GF-D8 (cell line): ENCODE data around the gene LAMB4.

Source experiments
- DNase-seq: peaks from one replicate; lab custom pipeline; 2025; lab: John Stamatoyannopoulos, UW

Gene LAMB4

DNA sequence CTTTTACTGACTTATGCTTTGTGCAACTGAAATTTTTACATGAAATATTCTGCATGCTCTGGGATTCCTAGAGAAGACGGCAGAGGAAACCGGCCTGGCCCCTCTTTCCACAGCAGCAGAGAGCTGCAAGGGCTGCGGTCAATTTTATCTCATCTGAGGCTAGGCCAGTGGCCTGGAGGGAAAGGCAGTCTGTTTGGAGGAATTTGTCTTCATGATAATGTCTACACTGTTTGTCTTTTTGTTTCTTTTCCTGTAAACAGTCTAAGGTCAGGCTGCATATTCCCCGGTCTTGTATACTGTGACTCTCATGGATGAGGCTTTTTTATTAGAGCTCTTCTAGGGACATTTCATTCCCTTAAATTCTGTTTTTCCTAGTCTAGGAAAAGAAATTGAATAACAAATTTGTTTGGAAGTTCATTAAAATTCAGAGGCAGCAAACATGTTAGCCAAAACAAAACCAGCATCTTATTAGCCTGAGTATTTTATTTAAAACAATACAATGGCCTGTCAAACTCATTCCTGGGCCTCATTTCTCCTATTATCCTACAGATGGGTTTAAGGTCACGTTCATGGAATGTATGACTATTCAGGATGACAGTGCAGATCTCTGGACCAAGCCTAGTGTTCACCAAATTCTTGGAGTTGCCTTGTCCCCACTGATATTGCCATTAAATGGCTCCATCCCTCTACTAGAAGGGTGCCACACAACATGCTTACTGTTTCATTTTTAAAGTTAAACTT is 26.4 kb downstream of the LAMB4 start:
- no peak for DNase-seq

DNA sequence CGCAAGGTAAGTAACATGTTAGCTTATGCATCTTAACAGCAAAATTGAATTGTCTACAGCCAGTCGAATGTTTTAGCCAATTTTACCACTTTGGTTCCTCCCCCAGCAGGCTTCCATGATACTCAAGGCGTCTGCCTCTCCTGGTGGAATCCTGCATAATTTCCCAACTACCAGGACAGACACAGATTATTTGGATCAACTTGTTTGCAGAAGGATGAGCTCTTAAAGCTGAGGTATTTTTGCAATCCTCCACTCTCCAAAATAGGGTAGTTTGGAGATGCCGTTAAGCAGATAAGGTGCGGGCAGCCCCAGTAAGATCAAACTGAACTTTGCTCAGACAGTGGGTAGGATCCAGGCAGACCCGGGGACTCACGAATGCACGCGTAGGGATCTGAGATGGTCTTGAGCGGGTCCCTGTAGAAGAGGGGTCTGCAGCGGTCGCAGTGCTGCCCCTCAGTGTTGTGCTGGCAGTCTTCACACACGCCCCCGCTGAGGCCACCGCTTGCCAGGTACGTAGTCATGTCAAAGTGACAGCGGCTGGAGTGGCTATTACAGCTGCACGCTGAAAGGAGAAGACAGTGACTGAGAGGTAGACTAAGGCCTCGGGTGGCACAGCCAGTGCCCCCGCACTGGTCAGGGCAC is 27.4 kb downstream of the LAMB4 start:
- DNase-seq = no peak

DNA sequence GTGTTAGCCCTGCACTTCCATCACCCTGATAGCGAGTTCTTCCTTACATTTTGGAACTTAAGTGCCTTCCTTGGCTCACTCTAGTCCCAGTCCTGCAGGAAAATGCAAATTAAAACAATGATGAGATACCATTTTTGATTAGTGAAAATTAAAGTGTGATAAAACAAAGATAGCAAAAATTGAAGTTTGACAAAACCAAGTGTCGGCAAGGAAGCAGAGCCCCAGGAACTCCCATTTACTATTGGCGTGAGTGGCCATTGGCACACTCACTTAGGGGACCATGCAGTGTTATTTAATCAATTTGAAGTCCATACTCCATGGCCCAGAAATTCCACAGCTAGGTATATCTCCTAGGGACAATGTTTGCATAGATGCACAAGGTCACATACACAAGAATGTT is 28.4 kb downstream of the LAMB4 start:
- DNase-seq = no peak

DNA sequence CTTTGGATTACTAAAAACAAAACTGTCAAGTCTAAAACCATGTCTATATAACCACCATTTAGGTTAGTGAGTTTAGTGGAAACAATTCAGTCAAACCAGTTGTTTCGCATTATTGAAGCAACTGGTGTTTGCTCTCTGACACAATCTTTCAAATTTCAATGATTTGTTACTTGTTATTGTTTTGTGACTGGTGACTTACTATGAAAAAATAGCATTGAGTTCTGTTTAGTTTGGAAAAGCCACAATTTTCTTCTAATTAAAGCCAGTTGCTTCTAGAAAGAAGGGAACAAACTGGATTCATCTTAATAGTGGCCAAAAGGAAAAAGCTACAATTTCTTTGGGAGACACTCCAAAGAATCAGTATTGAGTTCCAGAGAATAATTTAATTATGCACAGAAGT is 30.4 kb downstream of the LAMB4 start:
- no peak for DNase-seq

DNA sequence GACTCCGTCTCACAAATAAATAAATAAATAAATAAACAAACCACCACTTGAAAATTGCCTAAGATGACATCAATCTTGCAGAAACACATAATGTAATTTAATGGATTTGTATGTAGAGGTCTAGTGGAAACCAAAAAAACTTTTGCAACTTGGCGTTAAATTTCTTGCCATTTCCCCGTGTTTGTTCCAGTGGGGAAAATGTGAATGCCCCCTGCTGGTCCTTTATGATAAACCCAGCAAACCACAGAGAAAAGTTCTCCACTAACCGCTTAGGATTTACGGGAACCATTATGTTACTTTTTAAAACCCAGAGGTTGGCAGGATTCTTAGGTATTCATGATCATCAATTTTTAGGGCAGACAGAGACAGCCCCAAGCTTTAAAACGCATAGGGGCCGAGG is 32.5 kb downstream of the LAMB4 start:
- DNase-seq = no peak

DNA sequence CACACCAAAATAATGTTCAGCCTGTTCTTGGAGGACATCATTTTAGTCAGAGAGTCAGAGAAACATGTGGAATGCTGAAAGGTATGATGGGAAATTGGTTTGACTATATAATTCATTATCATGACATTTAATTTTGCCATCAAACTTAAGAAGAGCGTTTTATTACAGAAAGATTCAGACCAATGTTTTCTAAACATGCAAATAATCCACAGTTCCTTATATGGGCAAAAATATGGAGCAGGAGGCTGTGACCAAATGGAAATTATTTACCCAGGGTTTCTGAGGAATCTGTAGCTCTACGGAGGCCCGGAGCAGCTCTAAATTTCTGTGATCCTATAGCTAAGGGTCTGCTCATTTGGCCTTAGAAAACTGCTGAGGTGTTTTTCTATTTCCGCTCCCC is 33.2 kb downstream of the LAMB4 start:
- DNase-seq = no peak

DNA sequence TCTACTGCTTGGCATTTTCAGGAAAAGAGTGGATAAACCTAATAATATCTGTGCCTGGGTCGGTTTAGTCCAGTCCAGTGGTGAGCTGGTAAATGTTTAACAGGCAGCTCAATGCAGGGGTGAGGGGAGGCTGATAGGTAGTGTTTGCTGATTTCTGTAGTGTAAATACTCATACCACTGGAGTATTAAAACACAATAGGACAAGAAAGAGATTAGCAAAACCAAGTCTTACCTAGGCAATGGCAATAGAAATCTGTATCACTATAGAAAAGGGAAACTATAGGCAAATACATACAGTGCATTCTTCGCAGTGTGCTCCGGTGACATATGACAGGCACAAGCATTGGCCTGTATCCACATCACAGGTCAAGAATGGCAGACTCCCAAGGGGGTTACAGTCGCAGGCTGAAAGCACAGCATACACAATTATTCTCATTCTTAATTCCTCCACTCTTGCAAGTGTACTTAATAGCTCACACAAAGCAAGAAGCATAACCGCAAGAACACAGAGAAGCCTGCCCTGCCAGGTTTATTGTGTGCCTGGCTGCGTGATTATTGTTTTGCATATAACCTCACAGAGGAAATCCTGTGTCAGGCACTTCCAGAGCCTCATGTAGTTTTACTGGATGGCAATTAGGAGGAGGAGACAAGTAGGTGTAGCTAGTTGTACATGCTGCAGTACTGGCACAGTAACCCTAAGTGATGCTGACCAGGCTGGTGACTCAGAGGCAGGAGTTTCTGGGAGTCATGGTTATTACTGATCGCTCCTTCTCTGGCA is 35.0 kb downstream of the LAMB4 start:
- DNase-seq = no peak

GRCh38 chr7:108094346-108094745 is 35.8 kb downstream of the LAMB4 start:
- DNase-seq = no peak

GRCh38 chr7:108093851-108094331 is 36.3 kb downstream of the LAMB4 start:
- DNase-seq = no peak

DNA sequence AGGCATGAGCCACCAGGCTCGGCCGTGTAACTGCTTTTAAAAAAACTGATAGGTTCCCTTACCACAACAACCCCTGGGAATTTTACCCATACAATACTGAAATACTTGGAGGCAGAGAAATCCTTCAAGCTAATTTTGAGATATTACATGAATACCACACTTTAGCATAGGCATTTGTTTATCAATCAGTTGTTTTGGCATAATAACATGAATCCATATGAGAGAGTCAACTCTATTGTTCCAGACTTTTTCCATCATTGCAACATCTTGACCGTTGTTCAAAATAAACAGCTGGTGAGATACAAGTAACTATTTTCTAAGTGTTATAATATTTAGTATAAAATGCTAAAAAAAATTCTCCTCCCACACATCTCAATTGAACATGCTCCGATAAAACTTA is 36.8 kb downstream of the LAMB4 start:
- DNase-seq = no peak

GRCh38 chr7:108091461-108091831 is 38.7 kb downstream of the LAMB4 start:
- DNase-seq = no peak

GRCh38 chr7:108090791-108091460 is 39.2 kb downstream of the LAMB4 start:
- DNase-seq = no peak

DNA sequence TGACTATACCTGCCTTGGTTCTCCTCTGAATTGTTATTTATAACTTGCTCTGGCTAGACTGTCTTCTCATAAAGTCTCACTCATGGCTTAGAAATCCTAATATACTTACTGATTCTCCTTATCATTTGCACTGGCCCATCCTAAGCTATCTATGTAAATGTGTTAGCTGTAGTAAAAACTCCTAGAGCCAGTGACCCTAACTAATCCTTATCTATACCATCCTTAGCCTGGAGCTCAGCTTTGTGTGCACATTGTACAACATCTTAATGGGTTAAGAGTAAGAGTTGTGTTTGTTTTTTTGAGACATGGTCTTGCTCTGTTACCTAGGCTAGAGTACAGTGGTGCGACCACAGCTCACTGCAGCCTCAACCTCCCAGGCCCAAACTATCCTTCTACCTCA is 40.8 kb downstream of the LAMB4 start:
- DNase-seq = no peak

DNA sequence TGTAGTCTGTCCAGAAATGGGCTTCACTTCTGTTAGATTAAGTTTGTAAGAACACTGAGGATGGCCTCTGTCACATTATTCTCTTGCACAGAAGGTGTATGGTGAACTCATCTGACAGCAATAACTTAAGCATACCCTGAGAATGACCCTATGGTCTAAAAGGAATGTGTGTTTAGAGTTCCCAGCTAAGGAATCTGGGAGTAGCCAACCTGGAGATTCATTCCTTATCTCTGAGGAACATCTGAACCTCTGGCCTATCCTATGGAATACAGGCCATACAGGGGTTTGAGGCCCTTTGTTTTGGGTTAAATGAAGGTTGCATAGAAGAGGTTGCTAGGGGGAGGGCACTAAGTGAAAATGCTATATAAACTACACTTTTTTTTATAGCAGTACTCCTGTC is 41.4 kb downstream of the LAMB4 start:
- DNase-seq = no peak

GRCh38 chr7:108087778-108088177 is 42.4 kb downstream of the LAMB4 start:
- DNase-seq = no peak

DNA sequence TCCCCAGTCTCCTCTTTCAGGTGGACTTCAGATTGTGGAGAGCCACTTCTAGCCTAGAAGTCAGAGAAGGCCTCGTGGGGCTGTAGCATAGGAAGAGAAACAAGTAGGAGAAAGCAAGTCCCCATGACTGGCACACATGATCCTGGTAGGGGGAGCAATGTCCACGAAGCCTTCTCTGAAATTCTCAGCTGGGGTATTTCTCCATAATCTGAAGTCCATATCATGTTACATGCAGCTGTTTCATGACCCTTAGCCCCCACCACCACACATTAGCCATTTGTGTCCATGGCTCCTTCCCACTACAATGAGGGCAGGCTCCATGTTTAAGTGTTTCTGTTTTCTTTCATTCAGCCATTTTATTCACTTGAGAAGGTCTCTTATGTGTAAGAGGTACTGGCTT is 43.2 kb downstream of the LAMB4 start:
- DNase-seq = no peak

- DNase-seq = no peak
These were observed 43.6 kb downstream of the LAMB4 start for GRCh38 chr7:108086546-108086945.

GRCh38 chr7:108083980-108084379 is 46.2 kb downstream of the LAMB4 start:
- DNase-seq = no peak

DNA sequence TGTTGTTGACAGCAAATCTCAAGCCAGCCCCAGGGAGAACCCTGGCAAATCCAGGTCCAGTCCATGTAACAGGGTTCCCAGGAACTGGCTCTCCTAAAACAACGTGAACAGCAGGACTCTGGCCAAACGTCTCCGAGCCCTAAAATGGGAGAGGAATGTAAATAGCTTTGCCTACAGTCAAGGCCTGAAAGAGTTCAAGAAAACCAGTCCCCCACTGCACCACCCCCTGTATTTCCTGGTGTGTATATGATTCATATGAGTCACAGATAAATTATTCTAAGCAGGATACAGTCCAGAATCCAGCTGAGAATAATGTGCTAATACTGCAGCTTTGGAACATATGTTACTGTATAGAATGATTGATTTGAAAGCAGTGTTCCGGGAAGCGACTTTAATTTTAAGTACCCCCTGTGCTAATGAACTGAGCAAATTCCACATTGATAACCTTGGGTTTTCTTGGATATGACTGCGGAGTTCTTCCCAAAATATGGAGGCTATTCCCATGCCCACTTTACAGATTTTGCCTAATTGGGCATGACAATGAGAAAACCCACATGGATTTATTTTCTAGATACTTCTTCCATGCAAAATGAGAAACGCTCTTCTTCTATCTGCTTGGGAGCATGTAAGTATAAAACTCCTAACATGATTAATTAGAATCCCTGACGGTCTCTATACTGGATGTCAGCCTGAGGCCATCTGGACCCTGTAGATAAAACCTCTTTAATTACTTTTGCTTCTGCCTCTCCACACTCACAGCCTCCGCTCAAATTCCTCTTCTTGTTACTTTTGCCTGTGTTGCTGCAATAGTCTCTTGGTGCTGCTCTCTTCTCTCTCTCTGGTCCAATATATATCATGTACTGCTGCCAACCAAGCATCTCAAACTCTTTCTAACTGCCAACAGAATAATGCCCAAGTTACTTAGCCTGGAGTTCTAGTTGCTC is 50.2 kb downstream of the LAMB4 start:
- DNase-seq = no peak

GRCh38 chr7:108079276-108079647 is 50.9 kb downstream of the LAMB4 start:
- no peak for DNase-seq

GRCh38 chr7:108078691-108079090 is 51.5 kb downstream of the LAMB4 start:
- no peak for DNase-seq
